PC-9 (cell line): ENCODE results near the gene LAMA3. TPM values are rescaled to one million over a fixed set of nuclear protein-coding genes. Genes with fewer than 3 reads are reported as not detected.

ENCODE experiments used
- BruUV-seq: library from RNA; stranded (reverse); fragments of 400-500 nt; replicated peaks from 2 replicates; lab custom pipeline; 2021; lab: Mats Ljungman, UMichigan
- CTCF ChIA-PET: fragments of 300-600 bp; sonication (Branson Sonifier 250); formaldehyde crosslinking; loops from one replicate; lab custom pipeline; 2022; ENCODE audit warnings: antibody characterized with exemption; lab: Charles Lee
- POLR2A ChIA-PET: fragments of 300-600 bp; sonication (Branson Sonifier 250); formaldehyde crosslinking; loops from one replicate; lab custom pipeline; 2022; ENCODE audit warnings: antibody characterized with exemption; ENCODE audit not compliant: unreplicated experiment; lab: Charles Lee
- DNase-seq, 2 experiments: peaks; one replicate each; pipeline versions ENCODE4 v3.0.0 to v3.0.0-alpha.2; 2015 to 2022; ENCODE audit warnings: mixed read lengths in 1 of 2
- H2AFZ ChIP-seq: fragments of 200-600 bp; sonication (generic); 2 replicates; pipeline ENCODE4 v1.8.1; 2017; ENCODE audit warnings: antibody characterized with exemption
- H3F3A ChIP-seq: fragments of 200-600 bp; sonication (generic); 2 replicates; pipeline ENCODE4 v1.8.1; 2017; ENCODE audit warnings: antibody characterized with exemption, mild to moderate bottlenecking, low read depth; ENCODE audit not compliant: insufficient read depth
- H3K27ac ChIP-seq: fragments of 200-600 bp; sonication (generic); 2 replicates; pipeline ENCODE4 v1.6.1; 2016; ENCODE audit warnings: mixed run types
- H3K27me3 ChIP-seq: fragments of 200-600 bp; sonication (generic); 2 replicates; pipeline ENCODE4 v1.6.1; 2016; ENCODE audit warnings: low read depth, mixed run types; ENCODE audit not compliant: insufficient read depth
- H3K36me3 ChIP-seq: fragments of 200-600 bp; sonication (generic); 2 replicates; pipeline ENCODE4 v1.6.1; 2016; ENCODE audit warnings: low read depth, mixed run types
- H3K4me1 ChIP-seq: fragments of 200-600 bp; sonication (generic); replicated peaks from 2 replicates; pipeline ENCODE4 v1.6.1; 2016; ENCODE audit warnings: mixed run types; ENCODE audit not compliant: insufficient read depth
- H3K4me2 ChIP-seq: fragments of 200-600 bp; sonication (generic); 2 replicates; pipeline ENCODE4 v1.6.1; 2017; ENCODE audit warnings: mixed run types
- H3K4me3 ChIP-seq: fragments of 200-600 bp; sonication (generic); 2 replicates; pipeline ENCODE4 v1.6.1; 2016; ENCODE audit warnings: mixed run types
- H3K79me2 ChIP-seq: fragments of 200-600 bp; sonication (generic); 2 replicates; pipeline ENCODE4 v1.6.1; 2017; ENCODE audit warnings: low read depth, mixed run types
- H3K9me2 ChIP-seq: fragments of 200-600 bp; sonication (generic); 2 replicates; pipeline ENCODE4 v1.8.1; 2017; ENCODE audit warnings: mild to moderate bottlenecking; ENCODE audit not compliant: insufficient read depth
- H3K9me3 ChIP-seq: fragments of 200-600 bp; sonication (generic); 2 replicates; pipeline ENCODE4 v1.8.1; 2016; ENCODE audit warnings: low read depth; ENCODE audit not compliant: insufficient read depth
- H4K20me1 ChIP-seq: fragments of 200-600 bp; sonication (generic); 2 replicates; pipeline ENCODE4 v1.8.1; 2017; ENCODE audit not compliant: insufficient read depth
- EZH2 ChIP-seq: fragments of 200-600 bp; sonication (generic); IDR thresholded peaks from 2 replicates; pipeline ENCODE4 v1.8.0; 2017; ENCODE audit warnings: antibody characterized with exemption, low read depth
- intact Hi-C: fragments of 100-400 bp; cut with micrococcal nuclease; formaldehyde crosslinking; loops from one replicate; pipeline ENCODE4 v1.10.0; 2022; ENCODE audit not compliant: unreplicated experiment
- total RNA-seq: library from RNA; stranded (reverse); gene quantifications from 2 replicates; pipeline ENCODE4 v1.2.3, GENCODE V29; 2021
- TF ChIP-seq, protein P1 (sequence below): fragments of 200-600 bp; sonication (generic); conservative IDR thresholded peaks from 2 replicates; pipeline ENCODE4 v1.6.1; 2017; ENCODE audit warnings: mixed run types, antibody characterized with exemption, mild to moderate bottlenecking, moderate library complexity

LAMA3 gene
- total RNA-seq, 1 experiment from 2014 or later, result 44.4 TPM

DNA sequence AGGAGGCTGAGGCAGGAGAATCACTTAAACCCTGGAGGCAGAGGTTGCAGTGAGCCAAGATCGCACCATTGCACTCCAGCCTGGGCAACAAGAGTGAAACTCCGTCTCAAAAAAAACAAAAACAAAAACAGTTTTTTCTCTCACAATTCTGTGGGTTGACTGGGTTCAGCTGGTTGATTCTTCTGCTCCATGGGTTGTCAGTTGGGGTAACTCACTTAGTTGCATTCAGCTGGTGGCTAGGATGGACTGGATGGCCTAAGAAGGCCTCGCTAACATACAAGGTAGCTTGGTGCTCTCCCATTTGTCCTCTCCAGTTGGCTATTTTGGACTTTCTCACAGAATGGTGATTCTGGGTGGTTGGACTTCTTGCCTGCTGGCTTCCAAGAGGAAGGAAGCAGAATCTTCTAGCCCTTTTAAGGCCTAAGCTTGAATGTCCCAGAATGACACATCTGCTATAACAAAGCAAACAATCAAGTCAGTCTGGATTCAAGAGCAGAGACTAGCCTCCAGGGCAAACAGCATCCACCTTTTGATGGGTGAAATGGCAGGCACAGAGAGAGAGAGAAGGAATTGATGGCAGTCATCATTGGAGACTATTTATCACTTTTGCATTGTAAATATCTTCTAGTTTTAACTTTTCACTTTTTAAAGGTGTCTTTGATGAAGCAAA, 17.9 kb downstream of the LAMA3 start:
- Histone ChIP-seq H3K4me1 (no peaks in the 10 kb centered on the region), H3F3A (no peaks in the 10 kb centered on the region; the same call in 1 of the 2 replicates), H3K4me2 (no peak overlapping the region), H3K4me3 (no peak overlapping the region), H3K36me3 (no peaks in the 10 kb centered on the region), H3K79me2 (no peaks in the 10 kb centered on the region), H4K20me1 (no peaks in the 10 kb centered on the region), H3K9me3 (no peaks in the 10 kb centered on the region), H3K27ac (no peak overlapping the region), H3K9me2 (no peaks in the 10 kb centered on the region), H3K27me3 (no peaks in the 10 kb centered on the region), H2AFZ (no peak overlapping the region)
- ChIA-PET POLR2A (no interaction called here), CTCF (no interaction called here)
- intact Hi-C loops, result no loop called here
- DNase-seq, result no peak
- BruUV-seq, result no TSS peak
- TF ChIP-seq, protein P1, sequence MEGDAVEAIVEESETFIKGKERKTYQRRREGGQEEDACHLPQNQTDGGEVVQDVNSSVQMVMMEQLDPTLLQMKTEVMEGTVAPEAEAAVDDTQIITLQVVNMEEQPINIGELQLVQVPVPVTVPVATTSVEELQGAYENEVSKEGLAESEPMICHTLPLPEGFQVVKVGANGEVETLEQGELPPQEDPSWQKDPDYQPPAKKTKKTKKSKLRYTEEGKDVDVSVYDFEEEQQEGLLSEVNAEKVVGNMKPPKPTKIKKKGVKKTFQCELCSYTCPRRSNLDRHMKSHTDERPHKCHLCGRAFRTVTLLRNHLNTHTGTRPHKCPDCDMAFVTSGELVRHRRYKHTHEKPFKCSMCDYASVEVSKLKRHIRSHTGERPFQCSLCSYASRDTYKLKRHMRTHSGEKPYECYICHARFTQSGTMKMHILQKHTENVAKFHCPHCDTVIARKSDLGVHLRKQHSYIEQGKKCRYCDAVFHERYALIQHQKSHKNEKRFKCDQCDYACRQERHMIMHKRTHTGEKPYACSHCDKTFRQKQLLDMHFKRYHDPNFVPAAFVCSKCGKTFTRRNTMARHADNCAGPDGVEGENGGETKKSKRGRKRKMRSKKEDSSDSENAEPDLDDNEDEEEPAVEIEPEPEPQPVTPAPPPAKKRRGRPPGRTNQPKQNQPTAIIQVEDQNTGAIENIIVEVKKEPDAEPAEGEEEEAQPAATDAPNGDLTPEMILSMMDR, result no peak
- no peak for TF ChIP-seq EZH2

DNA sequence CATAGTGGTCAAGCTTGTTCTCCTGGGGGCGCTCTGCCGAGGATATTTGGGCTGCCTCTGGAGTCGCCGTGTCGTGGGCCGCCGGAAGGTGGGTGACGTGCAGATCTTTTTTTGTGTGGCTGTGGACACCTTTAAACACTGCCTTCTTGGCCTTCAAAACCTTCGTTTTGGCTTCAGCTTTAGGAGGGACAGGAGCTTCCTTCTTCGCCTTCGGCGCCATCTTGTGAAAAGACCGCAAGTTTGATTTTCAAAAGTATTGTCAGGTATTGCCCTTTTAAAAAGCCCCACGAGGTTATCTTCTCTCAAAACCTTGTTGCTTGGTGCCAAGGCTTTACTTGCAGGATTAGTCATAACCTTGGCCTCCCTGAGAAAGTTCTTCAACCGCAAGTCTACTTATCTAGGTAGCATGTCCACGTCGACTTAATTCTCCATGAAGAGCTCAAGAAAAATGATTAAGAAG, 20.8 kb downstream of the LAMA3 start:
- intact Hi-C loops, result loop anchor here (10.0 kb wide), 1 partner anchor 165 kb away; no protein-coding TSS in a partner anchor
- H3K9me3 ChIP-seq, result no peaks in the 10 kb centered on the region
- no peaks in the 10 kb centered on the region for H4K20me1 ChIP-seq
- H3K4me1 ChIP-seq, result no peaks in the 10 kb centered on the region
- DNase-seq, result no peak
- no peak overlapping the region for H3K4me2 ChIP-seq
- H3F3A ChIP-seq, result no peaks in the 10 kb centered on the region; the same call in 1 of the 2 replicates
- no peak overlapping the region for H3K27ac ChIP-seq
- H2AFZ ChIP-seq, result no peak overlapping the region
- H3K36me3 ChIP-seq, result no peaks in the 10 kb centered on the region
- TF ChIP-seq EZH2, result no peak
- TF ChIP-seq, protein P1, result no peak
- POLR2A ChIA-PET, result interaction anchor here (0.6 kb wide), 1 partner anchor 147 kb away, joined by 4 read pairs; no protein-coding TSS in a partner anchor
- BruUV-seq, result no TSS peak
- H3K4me3 ChIP-seq, result no peak overlapping the region
- H3K27me3 ChIP-seq, result no peaks in the 10 kb centered on the region
- H3K79me2 ChIP-seq, result no peaks in the 10 kb centered on the region
- no peaks in the 10 kb centered on the region for H3K9me2 ChIP-seq
- CTCF ChIA-PET, result interaction anchor here (1.1 kb wide), 1 partner anchor 88 kb away, joined by 4 read pairs; no protein-coding TSS in a partner anchor

DNA sequence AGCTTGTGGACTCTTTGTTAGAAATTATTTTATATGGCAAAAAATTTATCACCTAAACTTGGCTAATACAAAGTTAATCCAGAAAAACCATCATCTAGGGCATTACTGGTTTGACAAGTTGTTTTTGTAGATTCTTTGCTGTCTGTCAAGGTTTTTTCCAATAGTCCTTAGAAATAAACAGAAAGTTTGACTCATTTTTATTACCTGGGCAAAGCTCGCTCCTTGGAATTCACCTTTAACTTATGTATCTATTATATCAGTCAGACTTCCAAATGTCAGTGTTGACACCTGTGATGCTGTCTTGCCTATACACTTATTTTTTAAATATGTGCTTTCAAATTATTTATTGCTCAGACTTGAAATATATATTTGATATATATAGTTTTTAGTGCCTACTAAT, 21.7 kb downstream of the LAMA3 start:
- ChIA-PET CTCF (interaction anchor here (0.6 kb wide), 1 partner anchor 390 kb away, joined by 8 read pairs; no protein-coding TSS in a partner anchor), POLR2A (no interaction called here)
- Histone ChIP-seq H3K9me2 (no peaks in the 10 kb centered on the region), H2AFZ (no peak overlapping the region), H3K4me1 (no peaks in the 10 kb centered on the region), H3K79me2 (no peaks in the 10 kb centered on the region), H3K27me3 (no peaks in the 10 kb centered on the region), H3K4me2 (no peak overlapping the region), H3K9me3 (no peaks in the 10 kb centered on the region), H4K20me1 (no peaks in the 10 kb centered on the region), H3F3A (no peaks in the 10 kb centered on the region; the same call in 1 of the 2 replicates), H3K36me3 (no peaks in the 10 kb centered on the region), H3K4me3 (no peak overlapping the region), H3K27ac (no peak overlapping the region)
- TF ChIP-seq, protein P1, result no peak
- TF ChIP-seq EZH2, result no peak
- BruUV-seq, result no TSS peak
- no peak for DNase-seq
- intact Hi-C loops, result loop anchor here (10.0 kb wide), 1 partner anchor 164 kb away; no protein-coding TSS in a partner anchor
